Measurements from ENCODE around the gene EPB41L1.

DNA sequence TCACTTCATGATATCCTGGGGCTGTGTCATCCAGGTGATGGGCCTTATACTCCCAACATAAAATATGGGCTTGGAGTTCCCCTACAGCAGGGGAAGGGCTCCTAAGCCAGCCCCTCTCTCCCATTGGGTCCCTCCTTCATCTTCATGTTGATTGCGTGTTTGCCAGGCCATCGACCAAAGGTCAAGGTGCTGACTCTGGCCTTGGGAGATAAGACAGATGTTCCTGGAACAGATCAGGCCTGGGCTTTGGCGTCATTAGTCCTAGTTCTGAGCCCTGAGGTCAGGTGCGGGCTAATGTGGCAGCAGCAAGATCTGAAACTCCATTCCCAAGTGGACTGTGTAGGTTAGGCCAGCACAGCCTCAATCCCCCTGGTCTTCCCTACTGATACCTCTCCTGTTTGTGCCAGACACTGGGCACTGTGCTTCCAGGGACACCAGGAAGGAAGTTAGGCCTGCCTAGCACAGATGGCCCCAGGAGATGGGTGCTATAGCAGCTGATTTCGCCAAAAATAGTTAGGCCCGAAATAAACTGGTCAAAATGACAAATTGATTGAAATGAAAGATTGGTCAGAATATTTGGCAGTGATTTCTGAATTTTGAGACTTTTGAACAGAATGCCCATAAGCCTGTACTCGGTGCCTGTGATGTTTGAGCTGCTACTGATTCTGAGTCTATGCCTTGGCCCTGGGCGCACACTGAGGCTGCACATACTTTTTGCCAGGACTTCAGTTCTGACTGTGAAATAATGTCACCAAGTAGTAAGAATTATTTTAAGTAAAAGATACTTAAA is 28.8 kb downstream of the EPB41L1 start:
- TF ChIP-seq, protein P1, sequence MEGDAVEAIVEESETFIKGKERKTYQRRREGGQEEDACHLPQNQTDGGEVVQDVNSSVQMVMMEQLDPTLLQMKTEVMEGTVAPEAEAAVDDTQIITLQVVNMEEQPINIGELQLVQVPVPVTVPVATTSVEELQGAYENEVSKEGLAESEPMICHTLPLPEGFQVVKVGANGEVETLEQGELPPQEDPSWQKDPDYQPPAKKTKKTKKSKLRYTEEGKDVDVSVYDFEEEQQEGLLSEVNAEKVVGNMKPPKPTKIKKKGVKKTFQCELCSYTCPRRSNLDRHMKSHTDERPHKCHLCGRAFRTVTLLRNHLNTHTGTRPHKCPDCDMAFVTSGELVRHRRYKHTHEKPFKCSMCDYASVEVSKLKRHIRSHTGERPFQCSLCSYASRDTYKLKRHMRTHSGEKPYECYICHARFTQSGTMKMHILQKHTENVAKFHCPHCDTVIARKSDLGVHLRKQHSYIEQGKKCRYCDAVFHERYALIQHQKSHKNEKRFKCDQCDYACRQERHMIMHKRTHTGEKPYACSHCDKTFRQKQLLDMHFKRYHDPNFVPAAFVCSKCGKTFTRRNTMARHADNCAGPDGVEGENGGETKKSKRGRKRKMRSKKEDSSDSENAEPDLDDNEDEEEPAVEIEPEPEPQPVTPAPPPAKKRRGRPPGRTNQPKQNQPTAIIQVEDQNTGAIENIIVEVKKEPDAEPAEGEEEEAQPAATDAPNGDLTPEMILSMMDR (IDR thresholded peaks at IDR 0.05): no peak
- no peak for TF ChIP-seq POLR2A (IDR thresholded peaks at IDR 0.05)

Measured in body of pancreas (tissue), 4 donors.